Endothelial cell of umbilical vein (primary cell): ENCODE data around the gene MIEN1. TPM values are rescaled to one million over a fixed set of nuclear protein-coding genes. Genes with fewer than 3 reads are reported as not detected.

ENCODE experiments used
- BruUV-seq: library from RNA; stranded (reverse); fragments of 400-500 nt; replicated peaks from 2 replicates; lab custom pipeline; 2021; lab: Mats Ljungman, UMichigan
- CTCF ChIA-PET: fragments of 300-600, 350-600 bp; sonication (Branson Sonifier 250); formaldehyde crosslinking; loops from one replicate; lab custom pipeline; 2021; ENCODE audit warnings: antibody characterized with exemption, inconsistent platforms; lab: Charles Lee
- POLR2A ChIA-PET: fragments of 300-600, 350-600 bp; sonication (Branson Sonifier 250); formaldehyde crosslinking; loops from one replicate; lab custom pipeline; 2021; ENCODE audit warnings: antibody characterized with exemption, inconsistent platforms; lab: Charles Lee
- DNase-seq: peaks from one replicate; pipeline ENCODE4 v3.0.0-alpha.2; 2011; ENCODE audit warnings: low read depth, low spot score
- FAIRE-seq: peaks from 2 replicates; lab custom pipeline; 2011; peaks lifted over from hg19 to GRCh38; lab: Jason Lieb, UNC
- H2AFZ ChIP-seq: 2 replicates; pipeline ENCODE4 v1.6.0; 2012; ENCODE audit warnings: low read depth, low read length, control low read depth, inconsistent platforms
- H3K27ac ChIP-seq: 2 replicates; pipeline ENCODE4 v1.5.1; 2011; ENCODE audit warnings: low read depth, mild to moderate bottlenecking, control low read depth, low read length, moderate library complexity; ENCODE audit not compliant: insufficient read depth
- H3K27me3 ChIP-seq, 2 experiments: 2 replicates each; pipeline versions ENCODE4 v1.6.0 to v1.6.1; 2011; ENCODE audit warnings: low read length in 2 of 2, mixed read lengths in 1 of 2; ENCODE audit not compliant: control insufficient read depth in 2 of 2, insufficient read depth in 2 of 2
- H3K36me3 ChIP-seq, 2 experiments: 2 replicates in 1 of 2; 3 replicates in 1 of 2; pipeline ENCODE4 v1.5.1; 2011; ENCODE audit warnings: low read length in 2 of 2, mild to moderate bottlenecking in 1 of 2, moderate library complexity in 1 of 2; ENCODE audit not compliant: control insufficient read depth in 2 of 2, insufficient read depth in 2 of 2; ENCODE audit errors: extremely low read depth in 1 of 2
- H3K4me1 ChIP-seq: 3 replicates; pipeline ENCODE4 v1.5.1; 2011; ENCODE audit warnings: mild to moderate bottlenecking, low read length; ENCODE audit not compliant: control insufficient read depth, insufficient read depth; ENCODE audit errors: extremely low read depth
- H3K4me2 ChIP-seq: 2 replicates; pipeline ENCODE4 v1.6.1; 2011; ENCODE audit warnings: low read length, control low read depth, mixed read lengths; ENCODE audit not compliant: insufficient read depth
- H3K4me3 ChIP-seq, 3 experiments: fragments of 200-600 bp in 1 of 3; sonication (generic), shearing (Covaris generic) in 1 of 3; replicated peaks in 1 of 3; 2 replicates each; pipeline ENCODE4 v1.5.1; 2011 to 2016; ENCODE audit warnings: control low read depth in 3 of 3, low read length in 3 of 3, mild to moderate bottlenecking in 2 of 3, inconsistent platforms in 1 of 3, low read depth in 1 of 3, moderate library complexity in 1 of 3; ENCODE audit not compliant: insufficient read depth in 1 of 3
- H3K79me2 ChIP-seq: 2 replicates; pipeline ENCODE4 v1.6.0; 2012; ENCODE audit warnings: low read length, inconsistent platforms; ENCODE audit not compliant: control insufficient read depth, insufficient read depth
- H3K9ac ChIP-seq: replicated peaks from 2 replicates; pipeline ENCODE3; 2011; ENCODE audit warnings: low read length, control low read depth; ENCODE audit not compliant: insufficient read depth; ENCODE audit errors: extremely low read depth
- H3K9me1 ChIP-seq: replicated peaks from 3 replicates; pipeline ENCODE4 v1.6.0; 2011; ENCODE audit warnings: mild to moderate bottlenecking, low read length; ENCODE audit not compliant: control insufficient read depth, insufficient read depth; ENCODE audit errors: extremely low read depth
- H3K9me3 ChIP-seq: replicated peaks from 2 replicates; pipeline ENCODE4 v1.5.1; 2012; ENCODE audit warnings: low read length, inconsistent platforms; ENCODE audit not compliant: control insufficient read depth, insufficient read depth
- H4K20me1 ChIP-seq: replicated peaks from 2 replicates; pipeline ENCODE3; 2011; ENCODE audit warnings: mild to moderate bottlenecking, low read length; ENCODE audit not compliant: control insufficient read depth, insufficient read depth; ENCODE audit errors: extremely low read depth
- CTCF ChIP-seq, 2 donors: IDR thresholded peaks; 1 replicate in 1 of 2; 2 replicates in 1 of 2; pipeline ENCODE4 v1.5.1; 2011; ENCODE audit warnings: low read length in 2 of 2, mild to moderate bottlenecking in 2 of 2, moderate library complexity in 2 of 2, control low read depth in 1 of 2, inconsistent platforms in 1 of 2, low read depth in 1 of 2; ENCODE audit not compliant: insufficient read depth in 1 of 2; ENCODE audit errors: extremely low read depth in 1 of 2
- EZH2 ChIP-seq: IDR thresholded peaks from 2 replicates; pipeline ENCODE4 v1.6.1; 2012; ENCODE audit warnings: borderline replicate concordance, low read depth, mild to moderate bottlenecking, moderate library complexity, low read length, inconsistent platforms; ENCODE audit not compliant: severe bottlenecking
- FOS ChIP-seq: IDR thresholded peaks from 2 replicates; pipeline ENCODE4 v1.6.1; 2011; ENCODE audit warnings: mild to moderate bottlenecking, low read length, moderate library complexity, borderline replicate concordance; ENCODE audit not compliant: insufficient read depth
- GATA2 ChIP-seq: IDR thresholded peaks from 2 replicates; pipeline ENCODE4 v1.7.0; 2011; ENCODE audit warnings: low read depth, mild to moderate bottlenecking, moderate library complexity, mixed read lengths, low read length; ENCODE audit not compliant: insufficient read length, insufficient read depth
- JUN ChIP-seq: IDR thresholded peaks from 2 replicates; pipeline ENCODE4 v1.6.1; 2011; ENCODE audit warnings: borderline replicate concordance, low read depth; ENCODE audit not compliant: insufficient read length, insufficient read depth
- MAX ChIP-seq: IDR thresholded peaks from 2 replicates; pipeline ENCODE4 v1.6.1; 2011; ENCODE audit not compliant: insufficient read depth, insufficient read length
- MYC ChIP-seq: IDR thresholded peaks from one replicate; pipeline ENCODE4 v1.6.1; 2011; ENCODE audit warnings: mild to moderate bottlenecking, low read depth, low read length
- POLR2A ChIP-seq: IDR thresholded peaks from 2 replicates; pipeline ENCODE4 v1.6.1; 2012; ENCODE audit warnings: low read depth, mild to moderate bottlenecking, control low read depth, low read length
- POLR2AphosphoS5 ChIP-seq: IDR thresholded peaks from 2 replicates; pipeline ENCODE4 v1.6.1; 2012; ENCODE audit warnings: low read depth, mild to moderate bottlenecking, control low read depth, low read length, moderate library complexity; ENCODE audit not compliant: insufficient read depth
- dilution Hi-C: fragments of 300-500 bp; cut with MboI; formaldehyde crosslinking; loops from one replicate; pipeline ENCODE4 v1.15.0; 2019; ENCODE audit warnings: low sequenced_read_pairs; ENCODE audit not compliant: extremely low pct_ligation_motif_present
- intact Hi-C: fragments of 100-400 bp; cut with micrococcal nuclease; formaldehyde crosslinking; loops from one replicate; pipeline ENCODE4 v1.10.0; 2022
- polyA plus RNA-seq, 4 experiments: library from polyadenylated mRNA; depleted of rRNA in 3 of 4; stranded (reverse) in 3 of 4; unstranded in 1 of 4; fragments of >200 nt; gene quantifications; 2 replicates each; pipeline versions ENCODE4 v1.2.1 to v1.2.3, GENCODE V29; 2011 to 2012; ENCODE audit warnings: missing spikeins in 1 of 4
- total RNA-seq: library from RNA; stranded (reverse); gene quantifications from 2 replicates; pipeline ENCODE4 v1.2.3, GENCODE V29; 2021

MIEN1 gene
- total and polyA plus RNA-seq, 2 donors (not counting 3 experiments of a cell fraction or from before 2014, with no cell fraction given) = 42.4 to 74.5 TPM

GRCh38 chr17:39774047-39774446, 43.7 kb upstream of the MIEN1 start:
- Histone ChIP-seq H2AFZ (no peak overlapping the region), H3K4me3 (no peak overlapping the region), H3K9me1 (no peaks in the 10 kb centered on the region), H3K9ac (no peak overlapping the region), H3K4me2 (no peak overlapping the region), H3K9me3 (no peaks in the 10 kb centered on the region), H4K20me1 (no peaks in the 10 kb centered on the region), H3K27ac (no peak overlapping the region), H3K36me3 (no peaks in the 10 kb centered on the region), H3K4me1 (no peaks in the 10 kb centered on the region), H3K79me2 (no peaks in the 10 kb centered on the region), H3K27me3 (peaks cover 46 to 54% of the 10 kb centered on the region in 2 experiments)
- CTCF ChIA-PET = no interaction called here
- DNase-seq (no peak), FAIRE-seq (no peak)
- dilution Hi-C loops (no loop called here), intact Hi-C loops (no loop called here)
- no TSS peak for BruUV-seq
- TF ChIP-seq POLR2AphosphoS5 = no peak
- no peak for TF ChIP-seq CTCF (IDR thresholded peaks at IDR 0.05; ENCODE audit: extremely low read depth in 1 of 2, insufficient read depth in 1 of 2, low read depth in 1 of 2, low read length in 2 of 2)
- TF ChIP-seq MAX = no peak
- TF ChIP-seq EZH2 = no peak
- no peak for TF ChIP-seq MYC
- TF ChIP-seq GATA2 = no peak
- no peak for TF ChIP-seq FOS
- no peak for TF ChIP-seq POLR2A
- TF ChIP-seq JUN = no peak
- POLR2A ChIA-PET = no interaction called here
